GM18873 (cell line): ENCODE data around the gene ARSG.
"Not testable (repeated sequence)": the region's sequence is repeated elsewhere in the genome, so short reads cannot be mapped to it uniquely, and the experiment has no call there.

Experiments used
- ATAC-seq: cut with Tn5 transposase; IDR thresholded peaks from one replicate; pipeline ENCODE4 v1.9.1; 2021; ENCODE audit warnings: mild to moderate bottlenecking, moderate library complexity, moderate number of reproducible peaks; ENCODE audit not compliant: unreplicated experiment, low FRiP score

Gene ARSG

DNA sequence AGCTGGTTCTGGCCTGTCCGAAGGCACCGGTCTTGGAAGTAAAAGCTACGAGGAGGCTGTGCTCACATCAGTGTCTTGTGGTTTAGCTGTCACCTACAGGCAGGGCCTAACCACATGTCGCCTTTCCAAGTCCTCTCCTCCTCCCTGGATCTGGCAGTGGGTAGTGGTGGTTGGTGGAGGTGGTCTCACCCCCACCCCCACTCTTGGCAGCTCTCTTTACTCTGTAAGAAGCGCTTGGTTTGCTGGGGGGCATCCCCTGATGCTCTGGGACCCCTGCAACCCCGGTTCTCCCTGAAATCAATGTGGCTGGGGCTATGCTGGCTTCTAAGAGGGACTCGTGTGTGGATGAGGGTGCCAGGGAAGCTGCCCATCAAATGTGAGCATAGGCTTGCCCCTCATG, 97.7 kb downstream of the ARSG start:
- ATAC-seq = no peak

GRCh38 chr17:68390888-68391545, 99.7 kb downstream of the ARSG start:
- ATAC-seq = no peak

DNA sequence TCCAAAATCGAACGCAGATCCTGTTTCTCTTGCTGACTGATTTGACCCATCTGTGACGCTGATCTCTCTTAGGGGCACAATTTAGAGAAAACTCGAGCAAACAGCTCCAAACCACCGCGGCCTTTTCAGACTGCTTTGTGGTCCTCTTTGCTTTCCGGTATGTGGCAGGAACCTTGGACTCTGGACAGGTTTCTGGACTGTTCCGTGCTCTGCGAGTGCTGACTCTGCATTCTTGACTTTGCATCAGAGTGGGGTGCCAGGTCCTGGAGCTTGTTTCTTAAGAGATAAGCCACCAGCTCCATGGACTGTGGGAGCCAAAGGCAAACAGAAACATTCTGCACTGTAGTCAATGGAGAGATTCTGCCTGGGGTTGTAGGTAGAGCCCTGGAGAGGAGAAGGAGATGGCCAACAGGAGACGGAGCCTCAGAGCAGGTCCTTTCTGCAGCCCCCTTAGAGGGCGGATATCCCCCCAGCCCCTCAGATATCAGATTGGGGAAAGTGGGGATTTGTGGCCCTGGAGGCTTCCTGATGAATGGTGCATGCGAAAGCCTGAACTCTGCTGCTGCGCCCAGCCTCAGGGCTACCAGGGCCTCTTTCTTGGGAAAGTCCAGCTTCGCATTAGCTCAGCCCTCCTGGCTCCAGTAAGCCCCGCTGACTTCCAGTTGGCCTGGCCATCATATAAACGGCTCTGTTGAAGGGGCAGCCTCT, 100.4 kb downstream of the ARSG start:
- ATAC-seq = no peak

- ATAC-seq = no peak
These were observed 103.5 kb downstream of the ARSG start for GRCh38 chr17:68394608-68395331.

DNA sequence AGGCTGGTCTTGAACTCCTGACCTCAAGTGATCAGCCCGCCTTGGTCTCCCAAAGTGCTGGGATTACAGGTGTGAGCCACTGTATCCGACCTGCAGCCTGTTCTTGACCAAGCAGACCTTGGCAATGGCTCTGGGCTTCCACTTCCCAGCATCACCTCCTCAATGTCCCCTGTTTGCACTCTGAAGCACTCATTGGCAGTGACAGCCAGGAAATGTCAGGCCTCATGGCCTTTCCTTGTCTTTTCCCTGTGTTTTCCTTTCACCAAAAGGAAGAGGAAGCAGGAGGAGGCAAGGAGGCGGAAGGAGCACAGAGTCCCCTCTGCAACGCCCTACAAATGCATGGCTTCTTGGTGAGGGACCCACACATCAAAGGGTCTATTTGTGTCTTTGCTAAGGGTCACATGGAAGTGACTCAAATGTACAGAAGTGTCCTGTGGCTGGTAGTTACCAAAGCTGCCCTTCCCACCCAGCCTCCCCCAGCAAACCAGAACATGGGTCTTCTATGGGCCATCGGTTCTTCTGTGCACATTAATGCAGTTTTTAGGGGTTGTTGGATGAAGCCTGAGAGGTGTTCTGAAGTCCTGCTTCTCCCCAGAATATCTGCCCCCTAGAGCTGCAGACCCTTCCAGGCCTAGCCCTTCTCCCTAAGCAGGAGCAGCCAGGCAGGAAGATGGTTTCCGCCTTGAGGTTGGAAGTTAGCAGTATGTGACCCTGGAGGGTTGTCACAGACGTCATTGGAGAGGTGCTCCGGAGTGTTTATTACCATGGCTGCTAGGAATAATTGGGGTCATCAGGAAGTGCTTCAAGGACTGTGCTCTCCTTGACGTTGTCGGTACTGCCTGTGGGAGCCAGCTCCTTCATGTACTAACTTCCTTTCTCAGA, 105.2 kb downstream of the ARSG start:
- ATAC-seq = no peak

GRCh38 chr17:68397108-68397536, 105.8 kb downstream of the ARSG start:
- no peak for ATAC-seq

- no peak for ATAC-seq
These were observed 107.7 kb downstream of the ARSG start for GRCh38 chr17:68398691-68399637.

DNA sequence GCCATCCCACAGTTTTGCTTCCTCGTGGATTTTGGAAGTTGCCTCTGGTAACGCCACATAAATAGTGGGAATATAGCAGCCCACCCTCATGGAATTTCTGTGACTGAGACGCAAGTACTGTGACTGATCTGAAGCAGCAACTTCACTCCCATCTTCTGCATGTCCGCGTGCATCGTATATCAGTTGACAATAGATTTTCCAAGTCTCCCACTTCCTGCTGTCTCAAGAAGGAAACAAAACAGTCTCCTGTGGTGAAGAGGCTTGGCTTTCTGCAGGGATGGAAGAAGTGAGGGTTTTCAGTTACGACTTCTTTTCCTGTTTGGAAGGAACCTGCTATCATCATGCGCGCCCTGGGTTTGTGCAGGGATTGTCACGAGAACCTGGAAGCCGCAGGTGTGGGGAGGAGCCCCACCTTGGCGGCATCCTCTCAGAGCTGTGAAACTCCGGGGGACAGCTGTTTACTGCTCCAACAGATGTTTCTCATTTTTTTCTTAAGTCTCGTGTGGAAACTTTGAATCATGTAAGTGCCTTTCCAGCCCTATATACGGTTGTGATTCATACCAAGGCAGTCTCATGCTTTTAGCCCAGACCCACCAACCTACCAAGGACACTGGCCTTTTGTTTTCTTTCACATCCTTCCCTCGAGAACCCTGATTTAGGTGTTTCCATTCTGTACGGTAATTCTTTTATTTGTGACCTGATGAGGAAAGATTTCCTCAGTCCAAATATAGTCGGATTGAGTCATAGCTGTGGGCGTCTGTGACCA, 108.5 kb downstream of the ARSG start:
- ATAC-seq = no peak

- no peak for ATAC-seq
These were observed 109.1 kb downstream of the ARSG start for GRCh38 chr17:68400404-68400735.

- no peak for ATAC-seq
These were observed 110.0 kb downstream of the ARSG start for GRCh38 chr17:68401288-68401687.

DNA sequence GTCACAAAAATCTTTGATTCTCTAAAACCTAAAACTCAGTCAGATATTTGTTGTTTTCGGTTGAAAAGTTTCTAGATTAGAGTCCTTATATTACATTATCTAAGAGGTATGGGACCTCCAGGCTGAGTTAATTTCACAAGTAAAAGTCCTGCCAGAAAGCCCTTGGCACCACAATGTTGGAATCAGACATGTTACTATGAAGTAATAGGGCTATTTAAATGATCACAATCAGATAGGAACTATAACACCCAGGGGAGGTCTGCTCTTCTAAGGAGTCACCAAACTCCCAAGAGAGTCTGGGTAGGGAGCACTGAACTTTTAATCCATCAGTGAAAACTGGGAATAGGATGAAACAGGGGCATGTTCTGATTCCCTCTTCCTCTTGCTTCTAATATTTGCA, 111.8 kb downstream of the ARSG start:
- no peak for ATAC-seq

DNA sequence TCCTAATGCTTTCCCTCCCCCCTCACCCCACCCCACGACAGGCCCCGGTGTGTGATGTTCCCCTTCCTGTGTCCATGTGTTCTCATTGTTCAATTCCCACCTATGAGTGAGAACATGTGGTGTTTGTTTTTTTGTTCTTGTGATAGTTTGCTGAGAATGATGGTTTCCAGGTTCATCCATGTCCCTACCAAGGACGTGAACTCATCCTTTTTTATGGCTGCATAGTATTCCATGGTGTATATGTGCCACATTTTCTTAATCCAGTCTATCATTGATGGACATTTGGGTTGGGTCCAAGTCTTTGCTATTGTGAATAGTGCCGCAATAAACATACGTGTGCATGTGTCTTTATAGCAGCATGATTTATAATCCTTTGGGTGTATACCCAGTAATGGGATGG, 112.5 kb downstream of the ARSG start:
- ATAC-seq = not testable (repeated sequence)

GRCh38 chr17:68407656-68408055, 116.4 kb downstream of the ARSG start:
- not testable (repeated sequence) for ATAC-seq

DNA sequence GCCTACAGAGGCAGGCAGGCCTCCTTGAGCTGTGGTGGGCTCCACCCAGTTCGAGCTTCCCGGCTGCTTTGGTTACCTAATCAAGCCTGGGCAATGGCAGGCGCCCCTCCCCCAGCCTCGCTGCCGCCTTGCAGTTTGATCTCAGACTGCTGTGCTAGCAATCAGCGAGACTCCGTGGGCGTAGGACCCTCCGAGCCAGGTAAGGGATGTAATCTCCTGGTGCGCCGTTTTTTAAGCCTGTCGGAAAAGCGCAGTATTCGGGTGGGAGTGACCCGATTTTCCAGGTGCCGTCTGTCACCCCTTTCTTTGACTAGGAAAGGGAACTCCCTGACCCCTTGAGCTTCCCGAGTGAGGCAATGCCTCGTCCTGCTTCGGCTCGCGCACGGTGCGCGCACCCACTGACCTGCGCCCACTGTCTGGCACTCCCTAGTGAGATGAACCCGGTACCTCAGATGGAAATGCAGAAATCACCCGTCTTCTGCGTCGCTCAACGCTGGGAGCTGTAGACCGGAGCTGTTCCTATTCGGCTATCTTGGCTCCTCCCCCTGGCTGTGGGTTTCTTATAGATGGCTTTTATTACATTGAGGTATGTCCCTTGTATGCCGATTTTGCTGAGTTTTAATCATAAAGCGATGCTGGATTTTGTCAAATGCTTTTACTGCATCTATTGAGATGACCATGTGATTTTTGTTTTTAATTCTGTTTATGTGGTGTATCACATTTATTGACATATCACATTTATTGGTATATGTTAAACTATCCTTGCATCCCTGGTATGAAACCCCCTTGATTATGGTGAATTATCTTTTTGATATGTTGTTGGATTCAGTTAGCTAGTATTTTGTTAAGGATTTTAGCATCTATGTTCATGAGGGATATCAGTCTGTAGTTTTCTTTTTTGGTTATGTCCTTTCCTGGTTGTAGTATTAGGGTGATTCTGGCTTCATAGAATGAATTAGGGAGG, 122.6 kb downstream of the ARSG start:
- not testable (repeated sequence) for ATAC-seq

DNA sequence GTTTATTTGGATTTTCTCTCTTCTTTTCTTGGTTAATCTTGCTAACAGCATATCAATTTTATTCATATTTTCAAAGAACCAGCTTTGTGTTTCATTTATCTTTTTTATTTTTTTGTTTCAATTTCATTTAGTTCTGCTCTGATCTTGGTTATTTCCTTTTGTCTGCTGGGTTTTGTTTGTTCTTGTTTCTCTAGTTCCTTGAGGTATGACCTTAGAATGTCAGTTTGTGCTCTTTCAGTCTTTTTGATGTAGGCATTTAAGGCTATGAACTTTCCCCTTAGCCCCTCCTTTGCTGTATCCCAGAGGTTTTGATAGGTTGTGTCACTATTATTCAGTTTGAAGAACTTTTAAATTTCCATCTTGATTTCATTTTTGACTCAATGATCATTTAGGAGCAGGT, 123.6 kb downstream of the ARSG start:
- ATAC-seq = not testable (repeated sequence)

- ATAC-seq = no peak
These were observed 126.0 kb downstream of the ARSG start for GRCh38 chr17:68417317-68417716.

- ATAC-seq = no peak
These were observed 127.6 kb downstream of the ARSG start for GRCh38 chr17:68418876-68419275.

DNA sequence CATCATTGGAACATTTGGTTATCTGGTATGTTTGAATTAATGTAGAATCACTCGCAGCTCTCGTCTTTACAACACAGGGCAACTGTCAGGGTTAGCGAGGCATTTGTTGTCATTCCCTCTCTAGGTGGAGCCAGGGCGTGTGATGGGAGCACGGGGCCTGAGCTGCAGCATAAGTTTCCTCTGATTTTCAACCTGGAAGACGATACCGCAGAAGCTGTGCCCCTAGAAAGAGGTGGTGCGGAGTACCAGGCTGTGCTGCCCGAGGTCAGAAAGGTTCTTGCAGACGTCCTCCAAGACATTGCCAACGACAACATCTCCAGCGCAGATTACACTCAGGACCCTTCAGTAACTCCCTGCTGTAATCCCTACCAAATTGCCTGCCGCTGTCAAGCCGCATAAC, 128.8 kb downstream of the ARSG start:
- ATAC-seq = no peak
